Endometrial microvascular endothelial cells (primary cell): Measurements from ENCODE around the gene UPK1A. TPM values are rescaled to one million over a fixed set of nuclear protein-coding genes. Genes with fewer than 3 reads are reported as not detected.
"Not testable (repeated sequence)": the region's sequence is repeated elsewhere in the genome, so short reads cannot be mapped to it uniquely, and the experiment has no call there.

Source experiments
- in situ Hi-C: cut with HindIII; loops from 2 replicates; pipeline ENCODE4 v1.10.0; 2017; ENCODE audit warnings: low sequenced_read_pairs, low pct_unique_long_range_greater_than_20kb; ENCODE audit errors: inconsistent ontology term
- total RNA-seq: library from RNA; depleted of rRNA; stranded (reverse); fragments of >200 nt; gene quantifications from one replicate; pipeline ENCODE4 v1.2.3, GENCODE V29; 2015; ENCODE audit errors: inconsistent ontology term

The UPK1A gene
- total RNA-seq, 1 donor from 2014 or later = not detected

DNA sequence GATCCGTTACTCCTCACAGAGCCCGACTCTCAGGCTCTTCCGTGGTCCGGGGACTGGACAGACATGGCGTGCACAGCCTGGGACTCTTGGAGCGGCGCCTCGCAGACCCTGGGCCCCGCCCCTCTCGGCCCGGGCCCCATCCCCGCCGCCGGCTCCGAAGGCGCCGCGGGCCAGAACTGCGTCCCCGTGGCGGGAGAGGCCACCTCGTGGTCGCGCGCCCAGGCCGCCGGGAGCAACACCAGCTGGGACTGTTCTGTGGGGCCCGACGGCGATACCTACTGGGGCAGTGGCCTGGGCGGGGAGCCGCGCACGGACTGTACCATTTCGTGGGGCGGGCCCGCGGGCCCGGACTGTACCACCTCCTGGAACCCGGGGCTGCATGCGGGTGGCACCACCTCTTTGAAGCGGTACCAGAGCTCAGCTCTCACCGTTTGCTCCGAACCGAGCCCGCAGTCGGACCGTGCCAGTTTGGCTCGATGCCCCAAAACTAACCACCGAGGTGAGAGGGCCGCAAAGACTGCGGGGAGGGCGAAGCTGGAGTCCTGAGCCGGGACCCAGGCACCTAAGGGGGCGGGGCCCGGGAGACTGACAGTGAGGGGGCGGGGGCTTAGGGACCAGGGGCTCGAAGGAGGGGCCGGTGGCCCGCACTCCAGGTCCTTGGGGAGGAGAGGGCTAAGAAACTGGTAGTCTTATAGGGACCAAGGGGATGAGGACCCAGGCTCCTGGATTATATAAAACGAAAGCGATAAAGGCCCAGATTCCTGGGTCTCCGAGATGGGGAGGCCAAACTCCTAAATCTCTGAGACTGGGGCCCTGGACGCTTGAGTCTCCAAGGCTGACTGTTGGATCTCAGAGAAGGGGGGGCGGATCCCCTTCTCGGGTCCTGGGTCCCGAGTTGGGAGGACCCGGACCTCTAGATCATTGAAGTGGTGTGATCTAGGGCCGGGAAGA, 22.8 kb upstream of the UPK1A start:
- in situ Hi-C loops = no loop called here

DNA sequence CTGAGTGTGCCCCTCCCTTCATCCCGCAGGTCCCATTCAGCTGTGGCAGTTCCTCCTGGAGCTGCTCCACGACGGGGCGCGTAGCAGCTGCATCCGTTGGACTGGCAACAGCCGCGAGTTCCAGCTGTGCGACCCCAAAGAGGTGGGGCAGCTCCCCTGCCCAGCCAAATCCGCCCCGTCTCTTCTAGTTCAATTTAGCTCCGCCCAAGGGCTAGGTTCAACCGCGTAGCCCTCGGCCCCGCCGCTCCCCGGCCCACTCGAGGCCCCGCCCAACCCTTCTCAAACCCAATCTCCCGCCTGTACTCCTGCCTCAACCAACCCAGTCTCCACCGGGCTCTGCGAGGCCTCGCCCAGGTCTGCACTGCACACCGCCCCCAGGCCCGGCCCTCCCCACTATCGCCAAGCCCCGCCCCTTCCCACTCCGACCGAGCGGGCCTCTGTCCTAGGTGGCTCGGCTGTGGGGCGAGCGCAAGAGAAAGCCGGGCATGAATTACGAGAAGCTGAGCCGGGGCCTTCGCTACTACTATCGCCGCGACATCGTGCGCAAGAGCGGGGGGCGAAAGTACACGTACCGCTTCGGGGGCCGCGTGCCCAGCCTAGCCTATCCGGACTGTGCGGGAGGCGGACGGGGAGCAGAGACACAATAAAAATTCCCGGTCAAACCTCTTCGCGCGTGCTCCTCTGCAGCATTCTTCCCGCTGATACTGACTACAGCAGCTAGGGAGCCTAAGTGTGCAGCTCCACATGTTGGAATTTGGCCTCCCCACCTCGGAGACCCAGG, 21.9 kb upstream of the UPK1A start:
- in situ Hi-C loops = no loop called here

- in situ Hi-C loops = no loop called here
These were observed 21.2 kb upstream of the UPK1A start for GRCh38 chr19:35644987-35645679.

DNA sequence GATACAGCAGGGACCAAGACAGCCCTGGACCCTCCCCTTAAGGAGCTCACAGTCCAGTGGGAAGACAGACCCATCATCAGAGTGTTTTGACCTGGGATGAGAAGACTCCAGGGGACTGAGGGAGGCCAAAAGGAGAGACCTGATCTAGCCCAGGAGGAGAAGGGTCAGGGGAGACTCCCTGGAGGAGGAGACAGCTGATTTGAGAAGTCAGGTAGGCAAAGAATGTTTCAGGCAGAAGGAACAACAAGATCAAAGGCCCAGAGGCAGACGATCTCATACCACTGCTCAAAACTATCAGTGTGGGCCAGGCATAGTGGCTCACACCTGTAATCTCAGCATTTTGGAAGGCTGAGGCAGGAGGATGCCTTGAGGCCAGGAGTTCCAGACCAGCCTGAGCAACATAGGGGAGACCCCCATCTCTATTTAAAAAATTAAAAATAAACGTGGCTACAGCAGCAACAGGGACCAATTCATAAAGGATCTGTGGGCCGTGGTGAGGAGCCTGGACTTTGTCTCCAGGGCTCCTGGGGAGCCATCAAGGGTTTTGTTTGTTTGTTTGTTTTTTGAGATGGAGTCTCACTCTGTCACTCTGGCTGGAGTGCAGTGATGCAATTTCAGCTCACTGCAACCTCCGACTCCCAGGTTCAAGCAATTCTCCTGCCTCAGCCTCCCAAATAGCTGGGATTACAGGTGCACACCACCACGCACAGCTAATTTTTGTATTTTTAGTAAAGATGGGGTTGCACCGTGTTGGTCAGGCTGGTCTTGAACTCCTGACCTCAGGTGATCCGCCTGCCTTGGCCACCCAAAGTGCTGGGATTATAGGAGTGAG, 20.4 kb upstream of the UPK1A start:
- in situ Hi-C loops = no loop called here

- in situ Hi-C loops = no loop called here
These were observed 18.0 kb upstream of the UPK1A start, which contains the start of gene COX6B1 for GRCh38 chr19:35648017-35648961. Gene COX6B1 (plus strand): TSS chr19:35648323. CDS start chr19:35651244, 2,921 bp downstream.

- in situ Hi-C loops = no loop called here
These were observed 15.7 kb upstream of the UPK1A start for GRCh38 chr19:35650581-35650980.

GRCh38 chr19:35654828-35655227, 11.5 kb upstream of the UPK1A start:
- in situ Hi-C loops = not testable (repeated sequence)

DNA sequence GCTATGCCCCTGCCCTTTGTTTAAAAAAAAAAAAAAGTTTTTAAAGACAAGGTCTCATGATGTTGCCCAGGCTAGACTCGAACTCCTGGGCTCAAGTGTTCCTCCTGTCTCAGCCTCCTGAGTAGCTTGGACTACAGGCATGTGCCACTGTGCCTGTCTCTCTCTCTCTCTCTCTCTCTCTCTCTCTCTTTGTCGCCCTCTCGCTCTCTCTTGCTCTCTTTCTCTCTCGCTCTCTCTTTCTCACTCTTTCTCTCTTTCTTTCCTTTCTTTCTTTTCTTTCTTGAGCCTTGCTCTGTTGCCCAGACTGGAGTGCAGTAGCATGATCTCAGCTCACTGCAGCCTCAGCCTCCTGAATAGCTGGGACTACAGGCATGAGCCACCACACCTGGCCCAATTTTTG, 10.7 kb upstream of the UPK1A start:
- in situ Hi-C loops = no loop called here

- in situ Hi-C loops = no loop called here
These were observed 9.6 kb upstream of the UPK1A start for GRCh38 chr19:35656700-35657099.

- in situ Hi-C loops = no loop called here
These were observed 8.2 kb upstream of the UPK1A start for GRCh38 chr19:35657904-35658700.

- in situ Hi-C loops = no loop called here
These were observed 4.3 kb upstream of the UPK1A start for GRCh38 chr19:35661995-35662340.

- in situ Hi-C loops = no loop called here
These were observed 2.3 kb upstream of the UPK1A start for GRCh38 chr19:35663981-35664380.

DNA sequence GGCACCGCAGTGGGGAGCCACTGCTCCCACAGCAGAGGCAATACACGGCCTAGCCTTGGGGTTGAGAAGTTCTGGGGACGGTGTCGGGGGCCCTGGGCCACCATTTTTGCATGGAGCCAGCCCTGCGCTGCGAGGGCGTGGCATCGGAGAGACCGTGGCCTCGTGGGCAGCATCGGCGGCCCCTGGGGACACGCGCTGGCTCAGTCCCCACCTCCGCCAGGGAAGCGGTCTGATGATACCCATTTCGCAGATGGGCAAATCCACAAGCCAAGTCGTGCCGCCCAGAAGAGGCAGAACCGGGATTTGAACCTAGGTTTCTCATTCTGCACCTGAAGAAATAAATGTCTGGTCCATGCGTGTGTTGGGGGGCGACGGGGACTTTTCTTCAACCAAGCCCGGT, 1.2 kb upstream of the UPK1A start:
- in situ Hi-C loops = no loop called here

GRCh38 chr19:35665604-35666003, 713 bp upstream of the UPK1A start:
- in situ Hi-C loops = no loop called here

- in situ Hi-C loops = no loop called here
These were observed 3.2 kb downstream of the UPK1A start for GRCh38 chr19:35669566-35669965.

GRCh38 chr19:35669974-35670373, 3.7 kb downstream of the UPK1A start:
- in situ Hi-C loops = no loop called here

DNA sequence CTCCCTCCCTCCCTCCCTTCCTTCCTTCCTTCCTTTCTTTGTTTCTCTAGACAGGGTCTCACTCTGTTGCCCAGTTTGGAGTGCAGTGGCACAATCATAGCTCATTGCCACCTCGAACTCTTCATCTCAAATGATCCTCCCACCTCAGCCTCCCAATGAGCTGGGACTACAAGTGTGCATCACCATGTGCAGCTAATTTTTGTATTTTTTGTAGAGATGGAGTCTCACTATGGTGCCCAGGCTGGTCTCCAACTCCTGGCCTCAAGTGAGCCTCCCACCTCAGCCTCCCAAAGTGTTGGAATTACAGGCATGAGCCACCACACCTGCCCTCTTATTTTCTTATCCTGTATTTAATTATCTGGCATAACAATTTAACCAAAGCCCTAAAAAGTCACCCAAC, 4.4 kb downstream of the UPK1A start:
- in situ Hi-C loops = no loop called here
